ENCODE data around the gene BLOC1S3.

GRCh38 chr19:45130888-45131615 is 47.5 kb upstream of the BLOC1S3 start:
- TF ChIP-seq CTCF (IDR thresholded peaks at IDR 0.05; ENCODE audit: low read depth, low read length, poor library complexity, severe bottlenecking), result peak; percentile 64
- TF ChIP-seq EZH2phosphoT487 (IDR thresholded peaks at IDR 0.05; ENCODE audit: borderline replicate concordance, low read length), result no peak

Measured in DOHH2 (cell line).